HG02623 (cell line): ENCODE data around the gene ACVR2B.

Experiments used
- ATAC-seq: cut with Tn5 transposase; IDR thresholded peaks from one replicate; pipeline ENCODE4 v1.9.1; 2021; ENCODE audit warnings: moderate library complexity; ENCODE audit not compliant: unreplicated experiment

ACVR2B gene

GRCh38 chr3:38524141-38524739 is 70.5 kb downstream of the ACVR2B start:
- ATAC-seq: no peak

DNA sequence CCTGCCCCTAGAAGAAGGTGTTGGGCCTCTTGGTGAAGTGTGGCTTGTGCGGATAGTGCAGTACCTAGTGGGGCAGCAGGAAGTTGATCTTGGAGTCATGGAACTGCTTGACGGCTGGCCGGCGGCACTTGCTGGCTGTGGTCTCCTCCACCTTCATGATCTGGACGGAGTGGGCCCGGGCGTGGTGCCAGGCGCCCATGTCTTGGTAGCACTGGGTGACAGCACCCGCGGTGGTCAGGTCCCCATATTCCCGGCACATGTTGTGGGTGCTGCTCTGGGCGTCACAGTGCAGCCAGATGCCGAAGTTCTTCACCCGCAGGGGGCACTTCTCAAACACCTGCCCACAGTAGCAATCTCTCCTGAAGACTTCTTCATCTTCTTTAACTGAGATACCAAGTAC is 73.1 kb downstream of the ACVR2B start:
- no peak for ATAC-seq

DNA sequence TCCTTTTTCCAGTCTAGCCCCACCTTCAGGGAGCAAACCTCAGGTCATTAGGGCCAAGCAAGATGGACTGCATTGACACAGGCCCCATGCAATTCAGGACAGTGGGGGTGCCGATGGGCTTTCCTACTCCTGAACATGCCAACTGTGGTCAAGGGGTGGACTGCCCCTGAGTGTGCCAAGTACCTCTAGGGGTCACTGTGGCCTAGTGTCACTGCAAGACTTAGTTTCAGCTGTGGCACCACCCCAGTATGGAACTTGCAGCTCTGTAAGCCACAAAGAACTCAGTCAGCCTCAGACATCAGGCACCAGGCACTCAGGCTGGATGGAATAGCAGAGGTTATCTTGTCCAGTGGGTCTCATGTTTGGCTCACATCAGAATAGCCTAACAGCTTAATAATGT is 74.8 kb downstream of the ACVR2B start:
- no peak for ATAC-seq

DNA sequence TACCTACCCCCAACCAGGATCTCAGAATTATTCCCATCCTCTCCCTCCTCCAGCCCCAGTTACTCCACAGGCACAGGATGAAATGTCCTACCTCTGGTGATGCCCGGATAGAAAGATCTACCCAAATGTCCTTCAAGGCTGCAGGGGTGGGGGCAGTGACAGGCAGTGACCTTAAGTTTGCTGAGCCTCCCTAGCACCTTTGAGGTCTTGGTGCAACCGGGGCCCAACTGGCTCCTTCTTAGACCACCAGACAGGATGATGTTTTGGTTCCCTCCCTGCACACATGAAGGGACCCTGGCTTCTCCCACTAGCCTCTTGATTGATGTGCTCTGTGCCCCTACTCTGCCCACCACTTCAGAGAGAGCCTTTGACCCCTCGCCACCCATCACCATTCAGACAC is 78.8 kb downstream of the ACVR2B start:
- no peak for ATAC-seq

GRCh38 chr3:38533285-38533976 is 79.7 kb downstream of the ACVR2B start:
- no peak for ATAC-seq

GRCh38 chr3:38534180-38534579 is 80.5 kb downstream of the ACVR2B start:
- ATAC-seq: no peak

DNA sequence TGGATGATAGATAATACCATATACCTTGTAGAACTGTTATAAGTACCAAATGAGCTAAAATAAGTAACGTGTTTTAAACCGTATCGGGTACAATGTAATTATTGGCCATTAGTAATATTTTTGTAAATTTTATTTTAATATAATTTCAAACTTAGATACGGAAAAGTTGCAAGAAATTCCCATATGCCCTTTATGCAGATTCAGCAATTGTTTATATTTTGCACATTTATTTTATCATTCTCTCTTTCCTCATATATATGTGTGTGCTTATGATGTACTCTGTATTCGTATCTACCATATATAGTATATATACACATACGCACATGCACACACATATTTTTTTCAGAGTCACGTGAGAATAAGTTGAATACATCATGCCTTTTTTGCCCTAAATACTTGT is 80.9 kb downstream of the ACVR2B start:
- no peak for ATAC-seq

GRCh38 chr3:38536671-38537070 is 83.0 kb downstream of the ACVR2B start:
- ATAC-seq: no peak

- no peak for ATAC-seq
Observed at GRCh38 chr3:38538773-38539353, 85.2 kb downstream of the ACVR2B start.

- ATAC-seq: no peak
Observed at GRCh38 chr3:38541806-38542205, 88.1 kb downstream of the ACVR2B start.
